Sigmoid colon (tissue), 4 donors: ENCODE results near the gene MSGN1.

ENCODE experiments used
- EP300 ChIP-seq, 4 donors: sonication (generic); formaldehyde crosslinking; IDR thresholded peaks; one replicate each; pipeline ENCODE4 v1.6.1; 2017; ENCODE audit warnings: antibody characterized with exemption in 4 of 4
- POLR2A ChIP-seq, 2 donors: fragments of 450-650 bp; IDR thresholded peaks; one replicate each; pipeline ENCODE4 v1.6.1; 2016; ENCODE audit warnings: antibody characterized with exemption in 2 of 2, mild to moderate bottlenecking in 2 of 2, moderate library complexity in 2 of 2
- TF ChIP-seq, protein P1 (sequence below), 4 experiments: fragments of 450-650 bp in 3 of 4; fragments of 200-600 bp in 1 of 4; IDR thresholded peaks; one replicate each; pipeline ENCODE4 v1.5.1; 2016 to 2019; ENCODE audit warnings: antibody characterized with exemption in 4 of 4, mild to moderate bottlenecking in 3 of 4, moderate library complexity in 2 of 4

DNA sequence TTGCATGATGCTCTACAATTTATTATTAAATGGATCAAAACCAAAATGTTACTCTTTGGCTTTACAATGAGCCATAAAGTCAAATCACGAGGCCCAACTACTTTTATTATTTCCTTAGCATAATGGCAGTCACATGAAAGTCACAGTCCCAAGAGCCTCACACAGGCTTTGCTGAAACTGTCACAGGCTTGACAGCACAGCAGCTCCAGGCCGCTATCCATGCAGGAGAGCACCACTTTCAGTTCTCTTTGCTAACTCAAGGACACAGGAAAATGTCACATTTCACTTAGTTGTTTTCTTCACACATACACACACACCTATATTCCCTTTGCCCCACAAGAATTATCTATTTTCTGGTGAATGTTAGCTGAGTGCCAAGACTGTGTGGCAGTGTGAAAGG lies 11.1 kb upstream of the MSGN1 start:
- TF ChIP-seq, protein P1, sequence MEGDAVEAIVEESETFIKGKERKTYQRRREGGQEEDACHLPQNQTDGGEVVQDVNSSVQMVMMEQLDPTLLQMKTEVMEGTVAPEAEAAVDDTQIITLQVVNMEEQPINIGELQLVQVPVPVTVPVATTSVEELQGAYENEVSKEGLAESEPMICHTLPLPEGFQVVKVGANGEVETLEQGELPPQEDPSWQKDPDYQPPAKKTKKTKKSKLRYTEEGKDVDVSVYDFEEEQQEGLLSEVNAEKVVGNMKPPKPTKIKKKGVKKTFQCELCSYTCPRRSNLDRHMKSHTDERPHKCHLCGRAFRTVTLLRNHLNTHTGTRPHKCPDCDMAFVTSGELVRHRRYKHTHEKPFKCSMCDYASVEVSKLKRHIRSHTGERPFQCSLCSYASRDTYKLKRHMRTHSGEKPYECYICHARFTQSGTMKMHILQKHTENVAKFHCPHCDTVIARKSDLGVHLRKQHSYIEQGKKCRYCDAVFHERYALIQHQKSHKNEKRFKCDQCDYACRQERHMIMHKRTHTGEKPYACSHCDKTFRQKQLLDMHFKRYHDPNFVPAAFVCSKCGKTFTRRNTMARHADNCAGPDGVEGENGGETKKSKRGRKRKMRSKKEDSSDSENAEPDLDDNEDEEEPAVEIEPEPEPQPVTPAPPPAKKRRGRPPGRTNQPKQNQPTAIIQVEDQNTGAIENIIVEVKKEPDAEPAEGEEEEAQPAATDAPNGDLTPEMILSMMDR (IDR thresholded peaks at IDR 0.05) = no peak
- no peak for TF ChIP-seq EP300 (IDR thresholded peaks at IDR 0.05)
- TF ChIP-seq POLR2A (IDR thresholded peaks at IDR 0.05) = no peak
